ENCODE data around the gene TRIM5.
"Not testable (repeated sequence)": the region's sequence is repeated elsewhere in the genome, so short reads cannot be mapped to it uniquely, and the experiment has no call there.

The TRIM5 gene

GRCh38 chr11:5663511-5663910 is 21.4 kb downstream of the TRIM5 start:
- no peak for DNase-seq

GRCh38 chr11:5658318-5658717 is 26.6 kb downstream of the TRIM5 start:
- TF ChIP-seq CTCF (IDR thresholded peaks at IDR 0.05; ENCODE audit: low read depth, low read length): no peak
- no peaks in the 10 kb centered on the region for H3K9me3 ChIP-seq
- no peak for DNase-seq

More at GRCh38 chr11:5663511-5663910, 21.4 kb downstream of the TRIM5 start:
- Histone ChIP-seq H3K4me3 (ENCODE audit: low read depth, low read length) (no peak overlapping the region), H3K4me1 (no peaks in the 10 kb centered on the region), H3K9me3 (no peaks in the 10 kb centered on the region), H3K36me3 (no peaks in the 10 kb centered on the region), H3K27me3 (no peaks in the 10 kb centered on the region)
- no peak for TF ChIP-seq CTCF (IDR thresholded peaks at IDR 0.05; ENCODE audit: low read depth, low read length)

DNA sequence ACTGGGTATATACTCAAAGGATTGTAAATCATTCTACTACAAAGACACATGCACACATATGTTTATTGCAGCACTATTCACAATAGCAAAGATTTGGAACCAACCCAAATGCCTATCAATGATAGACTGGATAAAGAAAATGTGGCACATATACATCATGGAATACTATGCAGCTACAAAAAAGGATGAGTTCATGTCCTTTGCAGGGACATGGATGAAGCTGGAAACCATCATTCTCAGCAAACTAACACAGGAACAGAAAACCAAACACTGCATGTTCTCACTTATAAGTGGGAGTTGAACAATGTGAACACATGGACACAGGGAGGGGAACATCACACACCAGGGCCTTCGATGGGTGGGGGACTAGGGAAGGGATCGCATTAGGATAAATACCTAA is 27.9 kb downstream of the TRIM5 start:
- H3K27me3 ChIP-seq, H3K36me3 ChIP-seq: not testable (repeated sequence)

More at GRCh38 chr11:5658318-5658717, 26.6 kb downstream of the TRIM5 start:
- H3K4me1 ChIP-seq: no peaks in the 10 kb centered on the region
- H3K27me3 ChIP-seq: no peaks in the 10 kb centered on the region
- H3K36me3 ChIP-seq: no peaks in the 10 kb centered on the region
- H3K4me3 ChIP-seq (ENCODE audit: low read depth, low read length): no peak overlapping the region

DNA sequence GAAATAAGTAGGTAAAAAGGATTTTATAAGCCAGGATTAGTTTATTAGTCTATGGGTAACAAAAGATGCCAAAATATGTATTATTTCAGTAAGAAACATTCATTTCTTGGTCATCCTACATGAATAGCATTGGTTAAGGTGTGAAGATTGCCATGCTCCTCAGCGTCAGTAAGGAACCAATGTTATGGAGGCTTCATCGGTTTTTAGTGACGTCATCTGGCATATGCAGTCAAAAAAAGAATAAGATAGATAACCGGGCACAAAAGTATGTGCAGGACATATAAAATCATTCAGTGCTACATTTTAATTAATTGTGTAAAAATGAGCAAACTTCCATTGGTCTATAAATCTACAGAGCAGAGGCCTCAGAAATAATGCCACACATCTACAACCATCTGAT is 29.4 kb downstream of the TRIM5 start:
- DNase-seq: no peak
- no peak overlapping the region for H3K4me3 ChIP-seq (ENCODE audit: low read depth, low read length)
- no peaks in the 10 kb centered on the region for H3K27me3 ChIP-seq
- H3K9me3 ChIP-seq: no peaks in the 10 kb centered on the region
- H3K4me1 ChIP-seq: no peaks in the 10 kb centered on the region
- no peaks in the 10 kb centered on the region for H3K36me3 ChIP-seq
- no peak for TF ChIP-seq CTCF (IDR thresholded peaks at IDR 0.05; ENCODE audit: low read depth, low read length)

More for the DNA sequence above, 27.9 kb downstream of the TRIM5 start:
- H3K9me3 ChIP-seq; H3K4me3 ChIP-seq (ENCODE audit: low read depth, low read length); DNase-seq; H3K4me1 ChIP-seq: not testable (repeated sequence)

- DNase-seq: no peak
- TF ChIP-seq CTCF (IDR thresholded peaks at IDR 0.05; ENCODE audit: low read depth, low read length): no peak
Measured at GRCh38 chr11:5646139-5646538, 38.7 kb downstream of the TRIM5 start.

GRCh38 chr11:5643585-5643984 is 41.3 kb downstream of the TRIM5 start:
- Histone ChIP-seq H3K9me3 (no peaks in the 10 kb centered on the region), H3K4me1 (no peaks in the 10 kb centered on the region), H3K4me3 (ENCODE audit: low read depth, low read length) (no peak overlapping the region), H3K27me3 (no peaks in the 10 kb centered on the region), H3K36me3 (no peaks in the 10 kb centered on the region)
- TF ChIP-seq CTCF (IDR thresholded peaks at IDR 0.05; ENCODE audit: low read depth, low read length): no peak
- DNase-seq: no peak

More at GRCh38 chr11:5646139-5646538, 38.7 kb downstream of the TRIM5 start:
- Histone ChIP-seq H3K36me3 (no peaks in the 10 kb centered on the region), H3K27me3 (no peaks in the 10 kb centered on the region), H3K4me1 (no peaks in the 10 kb centered on the region), H3K9me3 (no peaks in the 10 kb centered on the region), H3K4me3 (ENCODE audit: low read depth, low read length) (no peak overlapping the region)

DNA sequence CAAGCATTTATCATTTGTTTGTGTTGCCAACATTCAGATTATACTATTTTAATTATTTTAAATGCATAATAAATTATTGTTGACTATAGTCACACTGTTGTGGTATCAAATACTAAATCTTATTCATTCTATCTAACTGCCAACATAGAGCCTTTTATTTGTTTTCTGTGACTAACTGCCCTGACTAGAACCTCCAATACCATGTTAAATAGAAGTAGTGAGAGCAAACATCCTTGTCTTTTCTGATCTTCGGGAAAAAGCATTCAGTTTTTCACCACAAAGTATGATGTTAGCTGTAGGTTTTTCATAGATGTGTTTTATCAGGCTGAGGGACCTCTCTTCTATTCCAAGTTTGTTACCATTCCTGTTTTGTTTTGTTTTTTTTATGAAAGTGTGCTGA is 44.9 kb downstream of the TRIM5 start:
- TF ChIP-seq CTCF (IDR thresholded peaks at IDR 0.05; ENCODE audit: low read depth, low read length): no peak
- Histone ChIP-seq H3K9me3 (no peaks in the 10 kb centered on the region), H3K4me3 (ENCODE audit: low read depth, low read length) (no peak overlapping the region), H3K27me3 (no peaks in the 10 kb centered on the region), H3K36me3 (no peaks in the 10 kb centered on the region), H3K4me1 (no peaks in the 10 kb centered on the region)
- DNase-seq: no peak

Data from BE2C (cell line).